IPS DF 4.7 (cell line): ENCODE results near the gene ASTN1.

Experiments
- DNase-seq: peaks from one replicate; pipeline ENCODE4 v3.0.0-alpha.2; 2013; ENCODE audit warnings: low spot score; ENCODE audit errors: extremely low read depth

The ASTN1 gene

GRCh38 chr1:177163844-177164379, 600 bp downstream of the ASTN1 start:
- DNase-seq = no peak

GRCh38 chr1:177162243-177162642, 2.3 kb downstream of the ASTN1 start:
- DNase-seq = no peak

- no peak for DNase-seq
Measured at GRCh38 chr1:177146499-177146898, 18.0 kb downstream of the ASTN1 start.

DNA sequence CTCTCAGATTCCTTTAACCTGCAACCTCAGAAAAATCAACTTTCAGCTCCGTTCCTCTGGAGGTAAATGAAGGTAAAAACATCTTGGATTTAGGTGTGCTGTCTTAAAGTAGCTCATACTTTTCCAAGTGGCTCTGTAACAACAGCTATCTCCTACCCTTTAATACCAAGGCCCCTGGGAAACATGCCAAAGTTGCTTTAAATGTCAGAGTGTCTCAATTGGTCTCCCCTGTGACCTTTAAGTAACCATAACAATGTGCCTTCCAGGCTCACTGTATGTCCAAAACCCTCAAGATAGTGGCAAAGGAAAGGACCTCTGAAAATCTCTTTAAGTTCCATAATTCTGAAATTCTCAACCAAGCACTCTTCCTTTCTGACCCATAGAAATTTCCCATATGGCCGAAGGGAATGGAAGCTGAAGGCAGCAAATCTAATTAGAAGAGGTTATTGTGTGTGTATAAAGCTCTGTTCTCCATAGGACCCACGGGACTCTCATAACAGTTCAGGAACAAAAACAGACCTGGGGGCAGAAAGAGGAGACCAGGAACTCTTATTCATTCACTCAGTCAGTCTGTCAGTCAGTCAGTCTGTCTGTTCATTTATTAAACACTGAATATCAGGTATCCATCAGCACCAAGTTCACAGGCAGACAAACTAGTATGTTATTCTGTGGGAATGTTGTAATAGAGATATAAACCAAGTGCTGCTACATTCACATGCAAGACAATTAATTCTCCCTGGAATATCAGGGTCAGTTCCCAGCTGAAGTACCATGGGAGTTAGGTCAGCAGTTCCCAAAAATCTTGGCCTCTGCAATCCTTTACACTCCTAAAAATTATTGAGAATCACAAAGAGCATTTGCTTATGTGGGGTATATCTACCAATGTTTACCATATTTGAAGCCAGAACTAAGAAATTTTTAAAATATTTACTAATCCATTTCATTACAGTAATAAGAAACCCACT, 19.1 kb downstream of the ASTN1 start:
- DNase-seq = no peak

DNA sequence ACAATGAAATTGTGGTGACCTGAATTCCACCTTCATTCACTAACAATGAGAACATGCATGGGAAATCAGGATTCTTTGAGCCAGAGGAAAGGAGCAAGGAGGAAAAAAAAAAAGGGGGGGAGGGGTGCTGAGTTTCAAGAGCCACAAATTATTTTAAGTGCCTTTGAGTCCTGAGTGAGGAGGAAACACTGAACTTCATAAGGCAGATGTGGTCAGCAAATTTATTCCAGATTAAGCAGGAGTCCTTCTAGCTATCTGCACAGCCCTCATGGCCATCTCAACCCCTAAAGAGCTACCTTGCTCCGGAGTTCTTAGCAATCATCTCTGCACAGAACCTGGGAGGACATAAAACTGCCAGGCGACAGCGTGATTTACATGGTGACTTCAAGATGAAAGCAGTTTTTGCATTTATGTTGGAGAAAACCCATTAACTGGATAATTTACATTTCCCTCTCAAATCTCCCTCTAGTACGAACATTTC, 21.7 kb downstream of the ASTN1 start:
- no peak for DNase-seq

DNA sequence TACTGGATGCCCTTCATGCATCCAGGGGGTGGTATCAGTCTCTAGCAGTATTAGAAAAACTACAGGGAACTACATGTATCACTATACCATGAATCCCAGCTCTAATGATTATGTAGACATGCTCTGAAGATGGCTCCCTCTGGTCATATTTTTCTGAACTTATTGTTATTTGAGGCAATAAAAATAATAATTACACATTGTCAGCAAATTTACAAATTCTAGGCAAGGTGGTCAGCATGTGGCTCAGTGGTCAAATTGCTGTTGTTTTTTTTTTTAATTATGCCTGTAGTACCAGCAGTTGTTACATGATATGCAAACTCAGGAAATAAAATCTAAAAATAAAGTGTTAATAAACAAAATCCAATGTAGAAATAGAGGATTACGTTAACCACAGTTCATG, 22.5 kb downstream of the ASTN1 start:
- no peak for DNase-seq

GRCh38 chr1:177138347-177138746, 26.2 kb downstream of the ASTN1 start:
- no peak for DNase-seq

- DNase-seq = no peak
Measured at GRCh38 chr1:177137814-177138213, 26.7 kb downstream of the ASTN1 start.

DNA sequence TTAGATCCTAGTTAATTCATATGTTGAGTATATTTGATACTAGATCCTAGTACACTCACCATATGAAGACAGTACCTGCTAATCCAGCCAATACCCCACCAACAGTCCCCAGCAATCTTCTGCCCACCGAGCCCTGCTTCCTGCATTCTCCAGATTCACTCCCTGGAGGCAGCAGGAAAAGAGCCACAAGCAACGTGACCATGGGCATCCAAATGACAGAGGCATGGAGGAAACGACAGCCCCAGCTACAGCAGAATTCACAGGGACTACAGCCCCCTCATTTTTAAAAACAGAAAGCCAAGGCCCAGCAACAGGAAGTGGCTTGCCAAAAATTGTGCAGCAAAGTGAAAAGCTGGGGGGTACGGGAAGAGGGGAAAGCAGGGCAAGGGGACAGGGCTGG, 29.3 kb downstream of the ASTN1 start:
- DNase-seq = no peak

- no peak for DNase-seq
Measured at GRCh38 chr1:177133977-177134538, 30.5 kb downstream of the ASTN1 start.

GRCh38 chr1:177132141-177132540, 32.4 kb downstream of the ASTN1 start:
- DNase-seq = no peak

- no peak for DNase-seq
Measured at GRCh38 chr1:177131723-177132122, 32.8 kb downstream of the ASTN1 start.

DNA sequence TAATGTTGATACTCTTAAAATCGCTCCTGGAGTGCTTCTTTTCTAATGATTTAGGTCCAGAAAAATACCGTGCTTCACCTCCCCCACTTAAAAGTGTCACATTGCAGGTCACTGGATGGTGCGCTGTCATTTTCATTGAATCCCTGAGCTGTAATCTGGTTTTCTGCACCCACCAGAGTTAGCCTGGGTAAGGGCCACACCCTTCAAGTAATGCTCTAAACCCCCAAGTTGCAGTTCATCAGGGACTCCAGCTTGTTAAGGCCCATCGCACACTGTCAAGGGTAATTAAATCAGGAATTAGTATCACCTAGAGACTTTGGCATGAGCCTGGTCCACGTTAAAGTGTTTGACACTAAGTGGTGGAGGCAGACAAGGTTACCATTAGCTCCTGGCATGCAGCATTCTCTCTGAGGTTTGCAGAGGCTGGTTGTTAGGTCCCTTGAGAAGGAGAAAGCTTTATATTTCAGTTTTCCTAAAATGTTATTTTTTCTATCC, 34.0 kb downstream of the ASTN1 start:
- no peak for DNase-seq

DNA sequence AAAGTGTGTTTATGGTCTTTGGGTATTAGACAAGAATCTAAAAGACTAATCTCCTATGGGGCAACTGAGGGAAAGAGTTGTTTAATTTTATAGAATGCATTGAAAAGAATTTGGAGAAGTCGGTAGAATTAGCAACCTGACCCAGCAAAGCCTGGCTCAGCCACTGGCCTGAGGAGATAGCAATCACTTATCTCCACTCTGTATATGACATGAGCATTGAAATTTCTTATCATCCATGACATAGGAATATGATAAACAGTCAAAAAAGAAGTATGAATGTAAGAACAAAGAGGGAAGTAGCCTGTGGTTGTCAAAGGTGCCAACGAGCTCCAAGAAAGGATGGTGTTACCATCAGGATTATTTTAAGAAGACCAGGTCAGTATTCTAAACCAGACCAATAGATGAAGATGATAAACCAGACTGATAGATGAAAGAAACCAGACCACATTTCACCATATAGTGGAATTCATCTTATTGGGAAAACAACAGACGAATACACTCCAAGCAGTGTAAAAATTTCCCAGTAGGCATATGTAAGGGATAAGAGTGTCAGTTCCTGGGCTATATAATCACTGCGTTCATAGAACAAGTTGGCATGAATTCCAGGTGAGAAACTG, 35.7 kb downstream of the ASTN1 start:
- DNase-seq = no peak

DNA sequence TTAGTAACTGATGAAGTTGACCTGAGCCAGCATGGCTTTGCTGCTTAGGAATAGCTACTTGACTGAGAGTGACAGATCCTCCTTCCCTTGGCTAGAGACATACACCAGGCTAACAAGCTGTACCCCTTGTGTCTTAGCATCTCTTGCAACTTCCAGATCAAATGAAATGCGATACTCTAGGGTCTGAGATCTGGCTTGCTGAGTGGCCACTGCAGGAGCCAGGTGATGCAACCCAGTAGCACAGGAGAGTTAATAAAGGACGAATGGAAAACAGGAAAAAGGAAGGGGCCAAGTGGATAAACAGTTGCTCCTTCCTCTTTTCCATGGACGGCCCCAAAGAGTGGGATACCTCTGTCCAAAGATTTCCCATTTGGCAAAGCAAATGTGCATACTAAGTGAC, 38.2 kb downstream of the ASTN1 start:
- no peak for DNase-seq

GRCh38 chr1:177124577-177125278, 39.8 kb downstream of the ASTN1 start:
- DNase-seq = no peak

DNA sequence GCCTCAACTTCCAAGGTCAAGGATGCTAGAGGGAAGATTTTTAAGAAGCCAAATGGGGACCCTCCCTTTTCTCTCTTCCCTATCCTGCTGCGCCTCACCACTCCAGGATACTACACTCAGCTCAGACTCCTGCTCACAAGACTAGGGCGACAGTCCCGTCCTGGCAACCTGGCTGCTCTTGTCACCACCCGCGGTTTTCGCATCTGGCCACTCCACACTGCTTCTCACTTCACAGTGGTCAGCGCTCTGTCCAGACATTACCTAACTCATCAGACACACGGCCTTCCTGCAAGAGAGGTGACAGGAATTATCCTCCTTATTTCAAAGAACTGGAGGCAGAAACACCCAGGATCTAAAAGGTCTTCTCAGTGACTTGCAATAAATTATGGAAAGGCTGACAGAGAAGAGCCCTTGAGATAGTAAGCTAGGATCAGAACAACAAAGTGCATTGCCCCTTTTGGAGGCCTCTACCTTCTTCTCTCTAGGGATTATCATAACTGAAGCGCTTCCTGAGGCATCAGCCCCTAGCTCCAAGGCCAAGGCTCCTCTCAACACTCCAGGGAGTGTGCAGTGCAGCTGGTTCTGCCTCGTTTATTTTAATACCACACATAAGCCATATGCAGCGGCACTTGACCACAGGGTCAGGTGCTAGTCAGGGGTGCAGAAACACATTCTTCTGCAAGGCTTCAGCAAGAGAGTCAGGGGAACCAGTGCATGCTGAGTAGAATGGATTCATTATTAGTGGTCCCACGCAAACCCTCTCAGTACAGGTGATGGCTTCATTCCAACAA, 41.9 kb downstream of the ASTN1 start:
- DNase-seq = no peak

DNA sequence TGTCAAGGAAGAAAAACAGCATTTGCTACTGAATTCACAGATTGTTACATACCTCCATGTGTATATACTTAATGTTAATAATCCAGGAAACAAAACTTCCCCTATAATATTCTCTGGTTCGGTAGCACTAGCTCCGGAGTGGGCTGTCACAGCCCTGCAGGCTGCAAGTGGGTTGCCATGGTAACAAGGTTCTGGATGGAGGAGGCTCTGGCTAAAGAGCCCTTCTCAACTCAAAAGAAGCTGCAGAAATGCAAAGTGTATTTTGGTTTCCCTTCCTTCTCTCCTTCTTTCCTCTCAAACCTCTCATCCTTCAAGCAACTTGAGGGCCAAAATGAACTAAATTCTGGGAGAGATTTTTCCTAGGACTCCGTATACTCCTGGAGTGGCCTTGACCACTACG, 45.2 kb downstream of the ASTN1 start:
- DNase-seq = no peak

- DNase-seq = no peak
Measured at GRCh38 chr1:177118901-177119300, 45.6 kb downstream of the ASTN1 start.

DNA sequence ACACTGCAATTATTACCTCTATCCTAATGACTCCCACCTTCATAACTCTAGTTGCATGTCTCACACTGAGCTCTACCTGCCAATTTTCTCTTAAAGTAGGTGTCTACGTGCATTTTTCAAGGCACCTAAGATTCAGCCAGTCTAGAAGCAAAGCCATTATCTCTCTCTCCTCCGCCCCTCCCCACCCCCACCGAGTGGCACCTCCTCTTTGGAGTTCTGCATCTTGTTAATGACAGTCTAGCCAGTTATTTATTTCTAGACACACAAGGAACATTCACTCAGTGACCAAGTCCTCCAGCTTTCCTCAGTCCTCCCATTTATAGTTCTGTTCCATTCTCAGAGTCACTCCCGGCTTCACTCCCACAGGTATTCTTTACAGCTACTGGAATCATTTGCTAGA, 47.6 kb downstream of the ASTN1 start:
- no peak for DNase-seq
